Gastrocnemius medialis (tissue), 4 donors: Measurements from ENCODE around the gene APBA3. TPM values are rescaled to one million over a fixed set of nuclear protein-coding genes. Genes with fewer than 3 reads are reported as not detected.

ENCODE experiments used
- ATAC-seq, 2 donors: fragments of 150-250 bp; one replicate each; pipeline ENCODE4 v1.9.1; 2016
- DNase-seq, 2 donors: peaks; one replicate each; pipeline ENCODE4 v3.0.0-alpha.2; 2019
- H3K27ac ChIP-seq, 4 donors: fragments of 200-600 bp; sonication (generic); 1 replicate in 1 of 4; 2 replicates in 3 of 4; pipeline ENCODE4 v1.5.1; 2016 to 2018; ENCODE audit warnings: mild to moderate bottlenecking in 2 of 4, moderate library complexity in 1 of 4
- H3K27me3 ChIP-seq, 3 donors: fragments of 200-600 bp; sonication (generic) in 2 of 3; 1 replicate in 1 of 3; 2 replicates in 2 of 3; pipeline versions ENCODE4 v1.5.1 to v1.6.0; 2016 to 2019; ENCODE audit warnings: mild to moderate bottlenecking in 1 of 3, moderate library complexity in 1 of 3
- H3K36me3 ChIP-seq, 2 donors: fragments of 200-600 bp; sonication (generic) in 1 of 2; one replicate each; pipeline ENCODE4 v1.5.1; 2017 to 2018
- H3K4me1 ChIP-seq, 2 donors: fragments of 200-600 bp; sonication (generic) in 1 of 2; one replicate each; pipeline ENCODE4 v1.5.1; 2016 to 2017; ENCODE audit warnings: mild to moderate bottlenecking in 2 of 2
- H3K4me3 ChIP-seq, 4 donors: fragments of 200-600 bp; sonication (generic) in 3 of 4; 1 replicate in 1 of 4; 2 replicates in 3 of 4; pipeline ENCODE4 v1.5.1; 2016 to 2019; ENCODE audit warnings: mild to moderate bottlenecking in 2 of 4
- H3K9me3 ChIP-seq, 3 donors: fragments of 200-600 bp; sonication (generic) in 2 of 3; 1 replicate in 1 of 3; 2 replicates in 2 of 3; pipeline ENCODE4 v1.5.1; 2016 to 2019
- CTCF ChIP-seq, 5 experiments: fragments of 450-650 bp in 3 of 5; fragments of 200-600 bp in 2 of 5; sonication (generic) in 2 of 5; IDR thresholded peaks in 4 of 5; conservative IDR thresholded peaks in 1 of 5; 1 replicate in 4 of 5; 2 replicates in 1 of 5; pipeline ENCODE4 v1.5.1; 2016 to 2019; ENCODE audit warnings: antibody characterized with exemption in 5 of 5, mild to moderate bottlenecking in 3 of 5, moderate library complexity in 3 of 5
- POLR2A ChIP-seq, 2 donors: fragments of 450-650 bp; IDR thresholded peaks; one replicate each; pipeline ENCODE4 v1.6.1; 2017; ENCODE audit warnings: antibody characterized with exemption in 2 of 2, mild to moderate bottlenecking in 2 of 2, moderate library complexity in 2 of 2
- in situ Hi-C, 4 donors: fragments of 200-750 bp; cut with MboI; loops; one replicate each; pipeline versions ENCODE4 v1.15.0 to v1.8.0; 2017; ENCODE audit warnings: low sequenced_read_pairs in 4 of 4
- intact Hi-C: fragments of 100-400 bp; cut with DNase I; formaldehyde crosslinking; loops from one replicate; pipeline ENCODE4 v1.15.1; 2023; ENCODE audit warnings: low total_unique reads
- total RNA-seq, 4 donors: library from RNA; depleted of rRNA; stranded (reverse); fragments of >200 nt; gene quantifications; one replicate each; pipeline versions ENCODE4 v1.1.0 to v1.2.3, GENCODE V29; 2016

The APBA3 gene
- total RNA-seq: 10 to 100 TPM; 14.0 to 29.6 (median 27.4) TPM

GRCh38 chr19:3761382-3762129 is at the start of gene APBA3:
Gene APBA3, minus strand, starts transcription at chr19:3761692. Its CDS starts 1,428 bp downstream, at chr19:3760264.
- Histone ChIP-seq H3K27ac (peak within 1 kb of the TSS; percentile 92 to 100 (median 98)), H3K27me3 (no peaks in the 10 kb centered on the region), H3K36me3 (peaks cover 0 to 35% of the 10 kb centered on the region in 2 donors), H3K4me3 (peak within 1 kb of the TSS; percentile 83 to 97 (median 90)), H3K4me1 (peaks cover 21 to 22% of the 10 kb centered on the region in 2 donors), H3K9me3 (no peaks in the 10 kb centered on the region)
- intact Hi-C loops: loop anchor here (2.0 to 5.0 kb wide), 7 partner anchors 223 to 1926 kb away; partner anchors contain the start of genes ANKRD24, EEF2, FZR1 and SIRT6
- TF ChIP-seq POLR2A (IDR thresholded peaks at IDR 0.05) (peak; percentile 71 to 76), CTCF (IDR thresholded peaks at IDR 0.05 in 4 of 5, conservative IDR thresholded peaks at IDR 0.05 in 1 of 5) (peak; percentile 34 to 87 (median 81))
- ATAC-seq (peak; percentile 27 to 47), DNase-seq (peak; percentile 79 to 89)
- in situ Hi-C loops: no loop called here

GRCh38 chr19:3810708-3811355 is 49.3 kb upstream of the APBA3 start:
- TF ChIP-seq CTCF (IDR thresholded peaks at IDR 0.05 in 4 of 5, conservative IDR thresholded peaks at IDR 0.05 in 1 of 5) (no peak), POLR2A (IDR thresholded peaks at IDR 0.05) (no peak)
- H3K27ac ChIP-seq: no peak overlapping the region
- DNase-seq: no peak
- intact Hi-C loops (no loop called here), in situ Hi-C loops (no loop called here)
- H3K27me3 ChIP-seq: peaks cover 0 to 15% (median 14%) of the 10 kb centered on the region in 3 donors
- no peak for ATAC-seq
- H3K9me3 ChIP-seq: no peaks in the 10 kb centered on the region
- no peaks in the 10 kb centered on the region for H3K36me3 ChIP-seq
- no peaks in the 10 kb centered on the region for H3K4me1 ChIP-seq
- H3K4me3 ChIP-seq: no peak overlapping the region

- Histone ChIP-seq H3K4me3 (no peak overlapping the region), H3K9me3 (no peaks in the 10 kb centered on the region), H3K27ac (no peak overlapping the region), H3K4me1 (no peaks in the 10 kb centered on the region), H3K36me3 (no peaks in the 10 kb centered on the region), H3K27me3 (peaks cover 0 to 19% (median 19%) of the 10 kb centered on the region in 3 donors)
- no peak for TF ChIP-seq CTCF (IDR thresholded peaks at IDR 0.05 in 4 of 5, conservative IDR thresholded peaks at IDR 0.05 in 1 of 5)
- no peak for TF ChIP-seq POLR2A (IDR thresholded peaks at IDR 0.05)
- intact Hi-C loops: no loop called here
- ATAC-seq (no peak), DNase-seq (no peak)
- in situ Hi-C loops: no loop called here
Observed at GRCh38 chr19:3809881-3810707, 48.6 kb upstream of the APBA3 start.

GRCh38 chr19:3808420-3809143 is 47.1 kb upstream of the APBA3 start:
- TF ChIP-seq CTCF (IDR thresholded peaks at IDR 0.05 in 4 of 5, conservative IDR thresholded peaks at IDR 0.05 in 1 of 5) (no peak), POLR2A (IDR thresholded peaks at IDR 0.05) (no peak)
- H3K4me3 ChIP-seq: no peak overlapping the region
- no peaks in the 10 kb centered on the region for H3K9me3 ChIP-seq
- in situ Hi-C loops: no loop called here
- ATAC-seq: no peak
- H3K4me1 ChIP-seq: no peaks in the 10 kb centered on the region
- peaks cover 13 to 34% (median 29%) of the 10 kb centered on the region in 3 donors for H3K27me3 ChIP-seq
- no peak for DNase-seq
- no peak overlapping the region for H3K27ac ChIP-seq
- intact Hi-C loops: no loop called here
- H3K36me3 ChIP-seq: no peaks in the 10 kb centered on the region
